Ecto neural progenitor cell (in vitro differentiated cells): Measurements from ENCODE around the gene DHX35.
"Not testable (repeated sequence)": the region's sequence is repeated elsewhere in the genome, so short reads cannot be mapped to it uniquely, and the experiment has no call there.

Experiments used
- DNase-seq: peaks from one replicate; pipeline ENCODE4 v3.0.0-alpha.2; 2018; ENCODE audit warnings: low spot score

The DHX35 gene

GRCh38 chr20:38979842-38980241 is 17.7 kb downstream of the DHX35 start:
- DNase-seq: no peak

- DNase-seq: no peak
These were observed 20.1 kb downstream of the DHX35 start for GRCh38 chr20:38982291-38982690.

- DNase-seq: no peak
These were observed 22.9 kb downstream of the DHX35 start for GRCh38 chr20:38985060-38985459.

- DNase-seq: no peak
These were observed 23.5 kb downstream of the DHX35 start for GRCh38 chr20:38985603-38986170.

- no peak for DNase-seq
These were observed 24.5 kb downstream of the DHX35 start for GRCh38 chr20:38986663-38987062.

- DNase-seq: no peak
These were observed 25.6 kb downstream of the DHX35 start for GRCh38 chr20:38987777-38988176.

GRCh38 chr20:38990728-38991127 is 28.6 kb downstream of the DHX35 start:
- no peak for DNase-seq

GRCh38 chr20:38991814-38992704 is 29.9 kb downstream of the DHX35 start:
- DNase-seq: no peak

GRCh38 chr20:38995536-38996044 is 33.4 kb downstream of the DHX35 start:
- no peak for DNase-seq

GRCh38 chr20:38996866-38997265 is 34.7 kb downstream of the DHX35 start:
- not testable (repeated sequence) for DNase-seq

- no peak for DNase-seq
These were observed 35.5 kb downstream of the DHX35 start for GRCh38 chr20:38997622-38998021.

GRCh38 chr20:38999217-38999616 is 37.1 kb downstream of the DHX35 start:
- DNase-seq: no peak

GRCh38 chr20:38999965-39000910 is 38.1 kb downstream of the DHX35 start:
- DNase-seq: no peak

GRCh38 chr20:39004508-39004907 is 42.4 kb downstream of the DHX35 start:
- DNase-seq: no peak

GRCh38 chr20:39009348-39009747 is 47.2 kb downstream of the DHX35 start:
- DNase-seq: no peak

- DNase-seq: no peak
These were observed 48.4 kb downstream of the DHX35 start for GRCh38 chr20:39010496-39010895.

GRCh38 chr20:39013662-39014109 is 51.5 kb downstream of the DHX35 start:
- DNase-seq: no peak

GRCh38 chr20:39016041-39016440 is 53.9 kb downstream of the DHX35 start:
- no peak for DNase-seq

GRCh38 chr20:39016506-39016905 is 54.4 kb downstream of the DHX35 start:
- no peak for DNase-seq

- no peak for DNase-seq
These were observed 56.9 kb downstream of the DHX35 start for GRCh38 chr20:39019027-39019426.

GRCh38 chr20:39019805-39020325 is 57.7 kb downstream of the DHX35 start:
- DNase-seq: no peak

GRCh38 chr20:39021748-39022147 is 59.6 kb downstream of the DHX35 start:
- no peak for DNase-seq
